MCF 10A (cell line): ENCODE results near the gene ITPA. TPM values are rescaled to one million over a fixed set of nuclear protein-coding genes. Genes with fewer than 3 reads are reported as not detected.
A peak's percentile ranks its signal among the peaks of the same experiment; 100 is the strongest.

ENCODE experiments used
- BruUV-seq: library from RNA; stranded (reverse); fragments of 400-500 nt; replicated peaks from 2 replicates; lab custom pipeline; 2021; lab: Mats Ljungman, UMichigan
- CTCF ChIA-PET: fragments of 300-600 bp; sonication (Branson Sonifier 250); formaldehyde crosslinking; extraction: SDS; loops from one replicate; lab custom pipeline; 2021; ENCODE audit warnings: antibody characterized with exemption, inconsistent platforms; lab: Yijun Ruan, JAX
- POLR2A ChIA-PET: fragments of 300-600, 350-650 bp; sonication (Branson Sonifier 250); formaldehyde crosslinking; extraction: SDS; loops from one replicate; lab custom pipeline; 2020; ENCODE audit warnings: antibody characterized with exemption, inconsistent platforms; lab: Yijun Ruan, JAX
- DNase-seq: peaks from one replicate; pipeline ENCODE4 v3.0.0-alpha.2; 2018; ENCODE audit not compliant: unreplicated experiment
- H3K27ac Mint-ChIP-seq: one replicate; pipeline ENCODE4 v1.8.0; 2022; ENCODE audit warnings: mild to moderate bottlenecking, low read depth, mixed read lengths; ENCODE audit not compliant: unreplicated experiment
- H3K27me3 Mint-ChIP-seq: one replicate; pipeline ENCODE4 v1.8.0; 2022; ENCODE audit warnings: mixed read lengths; ENCODE audit not compliant: insufficient read depth, unreplicated experiment
- H3K36me3 Mint-ChIP-seq: one replicate; pipeline ENCODE4 v1.8.0; 2022; ENCODE audit warnings: mild to moderate bottlenecking, moderate library complexity, mixed read lengths; ENCODE audit not compliant: insufficient read depth, unreplicated experiment
- H3K4me1 Mint-ChIP-seq: one replicate; pipeline ENCODE4 v1.8.0; 2022; ENCODE audit warnings: mixed read lengths; ENCODE audit not compliant: insufficient read depth, unreplicated experiment
- H3K4me3 Mint-ChIP-seq: one replicate; pipeline ENCODE4 v1.8.0; 2022; ENCODE audit warnings: mild to moderate bottlenecking, moderate library complexity, mixed read lengths; ENCODE audit not compliant: unreplicated experiment
- H3K9me3 Mint-ChIP-seq: one replicate; pipeline ENCODE4 v1.8.0; 2022; ENCODE audit warnings: mixed read lengths; ENCODE audit not compliant: unreplicated experiment
- intact Hi-C: fragments of 100-400 bp; cut with micrococcal nuclease; formaldehyde crosslinking; loops from 2 replicates; pipeline ENCODE4 v1.14.1; 2022
- total RNA-seq: library from RNA; stranded (reverse); gene quantifications from 2 replicates; pipeline ENCODE4 v1.2.3, GENCODE V29; 2022
- TF ChIP-seq, protein P1 (sequence below): fragments of 200-600 bp; IDR thresholded peaks from one replicate; pipeline ENCODE4 v1.8.0; 2022; ENCODE audit warnings: antibody characterized with exemption, mild to moderate bottlenecking; ENCODE audit not compliant: unreplicated experiment

Gene ITPA
- total RNA-seq, 1 experiment from 2014 or later: 97.1 TPM

DNA sequence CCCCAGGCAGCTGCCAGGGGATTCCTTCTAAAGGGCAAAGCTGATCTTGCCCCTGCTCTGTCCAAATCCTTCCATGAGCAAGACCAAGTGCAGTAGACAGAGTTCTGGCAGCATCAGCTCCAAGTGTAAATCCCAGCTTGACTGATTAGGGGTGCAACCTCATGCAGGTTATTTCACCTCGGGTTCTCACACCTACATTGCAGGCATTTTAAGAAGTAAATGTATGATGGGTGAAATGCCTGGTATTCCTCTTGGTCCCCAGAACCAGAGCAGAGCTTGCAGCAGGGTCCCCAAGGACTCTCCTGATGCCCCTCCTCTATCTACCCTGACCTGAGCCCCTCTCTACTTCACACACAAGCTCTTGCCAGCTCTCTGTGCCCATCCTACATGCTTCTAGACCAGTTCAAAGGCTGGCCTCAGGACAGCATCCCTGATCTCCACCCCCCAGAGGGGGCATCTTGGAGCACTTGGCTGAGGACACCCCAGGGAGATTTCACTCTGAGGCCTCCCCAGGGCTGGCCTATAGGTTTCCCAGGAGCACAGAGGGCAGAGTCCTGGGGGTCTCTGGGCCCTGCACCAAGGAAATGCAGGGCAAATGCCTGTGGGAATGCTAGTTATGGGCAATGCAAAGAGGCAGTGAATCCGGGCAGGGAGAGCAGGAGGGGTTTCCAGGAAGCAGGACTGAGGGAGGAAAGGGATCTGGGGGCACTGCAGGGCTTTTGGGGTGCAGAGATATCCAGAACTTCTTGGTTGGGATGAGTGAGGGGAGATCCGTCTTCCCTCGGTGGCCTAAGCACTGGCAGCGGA lies 37.0 kb upstream of the ITPA start:
- Mint-ChIP-seq H3K27ac (no peak overlapping the region), H3K4me3 (peak overlapping the region; percentile 93)
- TF ChIP-seq, protein P1, sequence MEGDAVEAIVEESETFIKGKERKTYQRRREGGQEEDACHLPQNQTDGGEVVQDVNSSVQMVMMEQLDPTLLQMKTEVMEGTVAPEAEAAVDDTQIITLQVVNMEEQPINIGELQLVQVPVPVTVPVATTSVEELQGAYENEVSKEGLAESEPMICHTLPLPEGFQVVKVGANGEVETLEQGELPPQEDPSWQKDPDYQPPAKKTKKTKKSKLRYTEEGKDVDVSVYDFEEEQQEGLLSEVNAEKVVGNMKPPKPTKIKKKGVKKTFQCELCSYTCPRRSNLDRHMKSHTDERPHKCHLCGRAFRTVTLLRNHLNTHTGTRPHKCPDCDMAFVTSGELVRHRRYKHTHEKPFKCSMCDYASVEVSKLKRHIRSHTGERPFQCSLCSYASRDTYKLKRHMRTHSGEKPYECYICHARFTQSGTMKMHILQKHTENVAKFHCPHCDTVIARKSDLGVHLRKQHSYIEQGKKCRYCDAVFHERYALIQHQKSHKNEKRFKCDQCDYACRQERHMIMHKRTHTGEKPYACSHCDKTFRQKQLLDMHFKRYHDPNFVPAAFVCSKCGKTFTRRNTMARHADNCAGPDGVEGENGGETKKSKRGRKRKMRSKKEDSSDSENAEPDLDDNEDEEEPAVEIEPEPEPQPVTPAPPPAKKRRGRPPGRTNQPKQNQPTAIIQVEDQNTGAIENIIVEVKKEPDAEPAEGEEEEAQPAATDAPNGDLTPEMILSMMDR: no peak

DNA sequence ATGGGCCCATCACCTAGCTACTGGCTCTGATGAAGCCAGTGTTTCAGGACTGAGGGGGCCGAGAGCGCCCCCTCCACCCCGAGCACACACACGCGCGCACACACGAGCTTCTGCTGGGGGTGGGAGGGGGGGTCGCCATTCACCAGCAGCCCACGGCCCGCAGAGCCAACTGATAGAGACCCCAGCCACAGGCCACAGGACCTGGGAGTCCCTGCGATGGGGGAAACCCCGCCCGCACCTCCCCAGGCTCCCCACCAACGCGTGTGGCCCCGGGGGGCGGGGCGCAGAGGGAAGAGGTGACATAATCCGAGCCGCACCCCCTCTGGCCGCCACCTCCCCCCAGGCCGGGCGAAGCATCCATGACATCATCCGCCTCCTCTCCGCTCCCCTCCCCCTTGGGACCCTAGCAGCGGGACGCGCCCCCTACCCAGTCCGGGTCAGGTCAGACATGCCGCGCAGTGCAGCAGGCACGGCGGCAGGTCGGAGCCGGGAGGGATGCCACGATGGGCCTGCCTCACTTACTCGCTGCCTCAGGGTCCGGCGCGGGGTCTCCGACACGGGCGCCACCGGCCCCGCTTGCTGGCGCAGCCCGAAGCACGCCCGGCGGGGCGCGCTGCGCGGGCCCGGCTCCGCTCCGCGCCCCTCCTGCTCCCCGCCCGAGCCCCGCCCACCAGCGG lies 36.2 kb upstream of the ITPA start, which contains the start of gene LZTS3:
Gene LZTS3, minus strand, starts transcription at position 617 of the 677 bp plus-strand sequence. CDS start 6,386 bp downstream, outside the sequence.
- Mint-ChIP-seq H3K9me3 (no peaks in the 10 kb centered on the region), H3K36me3 (no peaks in the 10 kb centered on the region), H3K27me3 (no peaks in the 10 kb centered on the region), H3K4me1 (peaks cover 14% of the 10 kb centered on the region), H3K4me3 (peak within 1 kb of the TSS; percentile 93), H3K27ac (peak within 1 kb of the TSS; percentile 86)
- POLR2A ChIA-PET: interaction anchor here (0.6 to 5.3 kb wide), 8 partner anchors 11 to 704 kb away, joined by 3 to 44 read pairs (median 3); partner anchors contain the start of genes DDRGK1, FASTKD5 and UBOX5
- CTCF ChIA-PET: interaction anchor here (0.5 to 1.1 kb wide), 2 partner anchors 11 to 983 kb away, joined by 3 read pairs; no protein-coding TSS in a partner anchor
- intact Hi-C loops: loop anchor here (10.0 kb wide), 1 partner anchor 118 kb away; no protein-coding TSS in a partner anchor
- no TSS peak for BruUV-seq
- TF ChIP-seq, protein P1: no peak
- peak; percentile 27 for DNase-seq

More for the DNA sequence above, 37.0 kb upstream of the ITPA start:
- DNase-seq: no peak
- Mint-ChIP-seq H3K4me1 (peaks cover 14% of the 10 kb centered on the region), H3K27me3 (no peaks in the 10 kb centered on the region), H3K9me3 (no peaks in the 10 kb centered on the region), H3K36me3 (no peaks in the 10 kb centered on the region)
- POLR2A ChIA-PET: interaction anchor here (0.6 to 5.3 kb wide), 4 partner anchors 12 to 37 kb away, joined by 3 to 44 read pairs (median 3); partner anchors contain the start of genes FASTKD5, ITPA and UBOX5
- BruUV-seq: TSS peak; percentile 23
- CTCF ChIA-PET: interaction anchor here (1.1 to 1.6 kb wide), 2 partner anchors 10 to 119 kb away, joined by 3 read pairs; no protein-coding TSS in a partner anchor
- intact Hi-C loops: loop anchor here (10.0 kb wide), 1 partner anchor 118 kb away; no protein-coding TSS in a partner anchor

DNA sequence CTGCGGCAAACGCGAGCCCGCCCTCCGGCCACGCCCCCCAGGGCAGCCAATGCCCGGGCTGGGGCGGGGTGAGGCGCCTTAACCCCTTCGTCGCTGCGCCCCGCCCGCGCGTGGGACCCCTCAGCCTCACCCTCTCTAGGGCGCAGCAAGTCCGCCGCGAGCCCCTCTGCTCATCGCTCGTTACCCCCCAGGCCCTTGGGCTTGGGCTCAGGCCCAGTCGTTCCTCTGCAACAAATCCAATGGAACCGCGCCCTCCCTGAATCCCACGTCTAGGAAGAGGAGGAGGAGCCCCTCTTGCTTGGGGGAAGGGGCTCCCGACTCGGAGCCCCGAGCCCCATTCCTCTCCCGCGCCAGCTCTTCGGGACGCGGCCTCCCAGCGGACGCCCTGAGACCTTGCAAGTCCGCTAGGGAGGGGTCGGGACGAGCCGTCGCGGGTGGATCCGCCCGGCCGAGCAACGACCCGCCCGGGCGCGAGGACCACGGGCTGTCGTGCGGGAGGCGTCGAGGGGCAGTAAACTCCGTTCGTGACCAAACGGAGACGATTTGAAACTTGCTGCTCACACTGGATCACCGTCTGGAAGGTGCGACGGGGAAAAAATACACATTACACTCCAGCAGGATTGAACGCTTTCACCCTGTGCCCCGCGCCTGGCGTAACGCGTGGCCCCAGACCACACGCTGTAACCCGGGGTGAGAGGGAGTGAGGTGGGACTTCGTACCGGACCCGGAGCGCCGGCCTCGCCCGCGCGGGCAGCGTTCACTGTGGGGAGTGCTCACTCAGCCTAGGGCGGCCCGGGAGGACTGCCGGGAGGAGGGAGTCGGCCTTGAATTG lies 35.5 kb upstream of the ITPA start:
- TF ChIP-seq, protein P1: peak; percentile 16
- H3K9me3 Mint-ChIP-seq: no peaks in the 10 kb centered on the region
- intact Hi-C loops: loop anchor here (2.0 to 10.0 kb wide), 2 partner anchors 55 to 119 kb away; no protein-coding TSS in a partner anchor
- peaks cover 14% of the 10 kb centered on the region for H3K4me1 Mint-ChIP-seq
- H3K36me3 Mint-ChIP-seq: no peaks in the 10 kb centered on the region
- peak overlapping the region; percentile 93 for H3K4me3 Mint-ChIP-seq
- peak; percentile 83 for DNase-seq
- peak overlapping the region; percentile 86 for H3K27ac Mint-ChIP-seq
- no peaks in the 10 kb centered on the region for H3K27me3 Mint-ChIP-seq
- BruUV-seq: no TSS peak
- CTCF ChIA-PET: interaction anchor here (0.5 kb wide), 1 partner anchor 983 kb away, joined by 3 read pairs; no protein-coding TSS in a partner anchor
- POLR2A ChIA-PET: interaction anchor here (0.7 to 5.3 kb wide), 7 partner anchors 11 to 705 kb away, joined by 3 to 44 read pairs (median 3); partner anchors contain the start of genes DDRGK1, FASTKD5 and UBOX5
